ENCODE data around the gene ASCC1. TPM values are rescaled to one million over a fixed set of nuclear protein-coding genes. Genes with fewer than 3 reads are reported as not detected.
A peak's percentile ranks its signal among the peaks of the same experiment; 100 is the strongest.

Gene ASCC1
- total RNA-seq, 2 donors from 2014 or later, result 15.2 to 30.3 TPM

DNA sequence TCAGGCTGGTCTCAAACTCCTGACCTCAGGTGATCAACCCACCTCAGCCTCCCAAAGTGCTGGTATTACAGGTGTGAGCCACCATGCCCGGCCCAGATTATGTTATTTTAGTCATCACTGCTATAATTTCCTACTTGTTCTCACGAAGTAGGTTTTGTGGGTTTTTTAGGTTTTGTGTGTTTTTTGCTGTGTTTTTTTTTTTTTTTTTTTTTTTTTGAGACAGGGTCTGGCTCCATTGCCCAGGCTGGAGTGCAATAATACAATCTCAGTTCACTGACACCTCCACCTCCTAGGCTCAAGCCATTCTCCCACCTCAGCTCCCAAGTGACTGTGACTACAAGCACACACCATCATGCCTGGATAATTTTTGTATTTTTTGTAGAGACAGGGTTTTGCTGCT, 21.1 kb downstream of the ASCC1 start:
- H3K36me3 ChIP-seq, result peaks cover 20% of the 10 kb centered on the region
- ATAC-seq (ENCODE audit: insufficient number of reproducible peaks, low FRiP score, low read depth), result no peak

DNA sequence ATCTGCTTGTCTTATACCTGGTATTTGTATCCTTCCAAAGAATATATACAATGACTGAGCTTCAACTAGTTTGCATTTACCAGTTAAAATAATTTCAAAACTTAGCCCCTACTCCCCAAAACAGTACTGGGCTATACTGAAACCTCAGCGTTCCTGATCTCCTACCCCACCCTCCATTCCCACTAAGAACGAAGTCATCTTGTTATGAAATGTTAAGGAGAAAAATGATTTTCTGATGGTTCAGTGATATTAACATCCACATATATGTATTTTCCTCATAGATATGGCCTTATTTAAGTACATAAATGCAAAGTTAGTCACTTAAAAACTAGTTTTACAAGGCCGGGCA, 29.1 kb downstream of the ASCC1 start:
- Histone ChIP-seq H3K36me3 (peaks cover 3% of the 10 kb centered on the region), H3K27ac (peak overlapping the region; percentile 27 to 47), H3K9me3 (no peaks in the 10 kb centered on the region), H3K27me3 (replicated peaks; ENCODE audit: insufficient read depth) (no peaks in the 10 kb centered on the region), H3K4me1 (ENCODE audit: control insufficient read depth in 1 of 2, low read depth in 2 of 2) (peaks cover 0 to 3% of the 10 kb centered on the region in 2 donors), H3K4me3 (peak overlapping the region; percentile 9)
- ATAC-seq (ENCODE audit: insufficient number of reproducible peaks, low FRiP score, low read depth), result no peak
- TF ChIP-seq, protein P1, sequence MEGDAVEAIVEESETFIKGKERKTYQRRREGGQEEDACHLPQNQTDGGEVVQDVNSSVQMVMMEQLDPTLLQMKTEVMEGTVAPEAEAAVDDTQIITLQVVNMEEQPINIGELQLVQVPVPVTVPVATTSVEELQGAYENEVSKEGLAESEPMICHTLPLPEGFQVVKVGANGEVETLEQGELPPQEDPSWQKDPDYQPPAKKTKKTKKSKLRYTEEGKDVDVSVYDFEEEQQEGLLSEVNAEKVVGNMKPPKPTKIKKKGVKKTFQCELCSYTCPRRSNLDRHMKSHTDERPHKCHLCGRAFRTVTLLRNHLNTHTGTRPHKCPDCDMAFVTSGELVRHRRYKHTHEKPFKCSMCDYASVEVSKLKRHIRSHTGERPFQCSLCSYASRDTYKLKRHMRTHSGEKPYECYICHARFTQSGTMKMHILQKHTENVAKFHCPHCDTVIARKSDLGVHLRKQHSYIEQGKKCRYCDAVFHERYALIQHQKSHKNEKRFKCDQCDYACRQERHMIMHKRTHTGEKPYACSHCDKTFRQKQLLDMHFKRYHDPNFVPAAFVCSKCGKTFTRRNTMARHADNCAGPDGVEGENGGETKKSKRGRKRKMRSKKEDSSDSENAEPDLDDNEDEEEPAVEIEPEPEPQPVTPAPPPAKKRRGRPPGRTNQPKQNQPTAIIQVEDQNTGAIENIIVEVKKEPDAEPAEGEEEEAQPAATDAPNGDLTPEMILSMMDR (IDR thresholded peaks at IDR 0.05), result no peak
- no peak for DNase-seq (ENCODE audit: low spot score)

More for the DNA sequence above, 21.1 kb downstream of the ASCC1 start:
- no peaks in the 10 kb centered on the region for H3K4me1 ChIP-seq (ENCODE audit: control insufficient read depth in 1 of 2, low read depth in 2 of 2)
- DNase-seq (ENCODE audit: low spot score), result no peak
- no peaks in the 10 kb centered on the region for H3K27me3 ChIP-seq (replicated peaks; ENCODE audit: insufficient read depth)
- H3K27ac ChIP-seq, result no peak overlapping the region
- TF ChIP-seq, protein P1 (IDR thresholded peaks at IDR 0.05), result no peak
- no peak overlapping the region for H3K4me3 ChIP-seq
- H3K9me3 ChIP-seq, result no peaks in the 10 kb centered on the region

DNA sequence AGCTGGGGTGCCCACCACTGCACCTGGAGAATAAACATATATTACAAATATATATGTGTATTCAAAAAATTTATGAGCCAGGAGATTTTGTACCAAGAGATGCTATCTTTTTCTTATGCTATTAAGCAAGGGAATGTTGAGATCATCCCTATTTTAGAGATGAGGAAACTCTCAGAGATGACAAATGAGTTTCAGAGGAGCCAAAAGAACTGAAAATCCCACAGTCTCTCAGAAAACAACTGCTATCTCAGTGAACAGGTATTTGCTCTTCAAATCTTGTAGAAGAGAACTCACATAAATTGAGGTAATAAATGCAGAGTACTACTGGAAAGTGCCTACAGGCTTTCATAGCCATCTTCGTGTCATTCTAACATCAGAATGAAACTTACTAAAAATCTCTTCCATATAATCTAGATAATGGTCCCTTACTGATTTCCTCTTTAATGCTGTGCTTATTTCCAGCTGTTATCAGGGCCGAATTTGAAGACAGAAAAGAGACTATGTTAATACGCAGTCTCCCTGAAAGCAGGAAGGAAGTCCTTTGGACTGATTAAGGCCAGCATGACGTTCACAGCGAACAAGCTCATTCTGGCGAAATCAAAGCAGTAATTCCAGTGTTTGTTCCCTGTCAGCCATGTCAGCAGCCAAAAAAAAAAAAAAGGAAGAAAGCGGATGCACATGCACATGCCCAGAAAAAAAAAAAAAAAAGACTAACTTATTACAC, 29.7 kb downstream of the ASCC1 start:
- Histone ChIP-seq H3K27ac (peak overlapping the region; percentile 24 to 47), H3K4me1 (ENCODE audit: control insufficient read depth in 1 of 2, low read depth in 2 of 2) (peaks cover 0 to 3% of the 10 kb centered on the region in 2 donors), H3K4me3 (peak overlapping the region; percentile 9), H3K27me3 (replicated peaks; ENCODE audit: insufficient read depth) (no peaks in the 10 kb centered on the region), H3K9me3 (no peaks in the 10 kb centered on the region), H3K36me3 (peaks cover 3% of the 10 kb centered on the region)
- no peak for DNase-seq (ENCODE audit: low spot score)
- TF ChIP-seq, protein P1 (IDR thresholded peaks at IDR 0.05), result no peak
- no peak for ATAC-seq (ENCODE audit: insufficient number of reproducible peaks, low FRiP score, low read depth)

DNA sequence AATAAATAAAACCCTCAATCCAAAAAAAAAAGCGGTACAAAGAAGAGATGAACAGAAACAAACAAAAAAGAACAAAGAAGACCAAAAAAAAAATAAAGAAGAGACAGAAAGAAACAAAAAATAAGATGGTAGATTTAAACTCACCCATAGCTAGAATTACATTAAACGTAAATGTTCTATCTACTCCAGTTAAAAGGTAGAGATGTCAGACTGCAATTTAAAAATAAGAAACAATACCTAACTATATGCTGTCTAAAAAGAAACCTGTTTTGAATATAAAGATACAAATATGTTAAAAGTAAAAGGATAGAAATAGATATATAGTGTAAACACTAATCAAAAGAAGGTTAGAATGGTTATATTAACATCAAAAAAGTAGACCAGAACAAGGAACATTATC, 31.9 kb downstream of the ASCC1 start:
- H3K27me3 ChIP-seq (replicated peaks; ENCODE audit: insufficient read depth), result no peaks in the 10 kb centered on the region
- no peaks in the 10 kb centered on the region for H3K9me3 ChIP-seq
- H3K27ac ChIP-seq, result no peak overlapping the region
- no peaks in the 10 kb centered on the region for H3K36me3 ChIP-seq
- ATAC-seq (ENCODE audit: insufficient number of reproducible peaks, low FRiP score, low read depth), result no peak
- no peak overlapping the region for H3K4me3 ChIP-seq
- no peak for DNase-seq (ENCODE audit: low spot score)
- peaks cover 0 to 3% of the 10 kb centered on the region in 2 donors for H3K4me1 ChIP-seq (ENCODE audit: control insufficient read depth in 1 of 2, low read depth in 2 of 2)
- TF ChIP-seq, protein P1 (IDR thresholded peaks at IDR 0.05), result no peak

DNA sequence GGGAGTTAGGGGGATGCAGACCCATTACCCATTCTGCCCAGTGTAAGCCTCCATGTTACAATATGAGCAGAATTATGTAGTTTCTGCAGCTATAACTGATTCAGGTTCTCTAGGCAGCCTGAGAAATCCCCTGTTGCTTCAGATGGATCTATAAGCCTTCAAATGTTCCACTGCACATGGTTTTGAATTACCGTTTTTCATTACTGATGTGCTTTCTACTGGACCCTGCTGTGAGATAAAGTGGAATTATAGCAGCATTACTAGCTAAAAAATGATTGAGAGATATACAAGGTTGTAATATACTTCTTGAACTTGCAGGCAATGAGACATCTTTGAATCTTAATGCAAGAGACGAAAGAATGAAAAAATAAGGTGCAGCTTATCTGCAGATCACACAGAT, 38.6 kb downstream of the ASCC1 start:
- TF ChIP-seq, protein P1 (IDR thresholded peaks at IDR 0.05), result no peak
- Histone ChIP-seq H3K36me3 (no peaks in the 10 kb centered on the region), H3K27ac (no peak overlapping the region), H3K4me3 (no peak overlapping the region), H3K27me3 (replicated peaks; ENCODE audit: insufficient read depth) (no peaks in the 10 kb centered on the region), H3K9me3 (no peaks in the 10 kb centered on the region), H3K4me1 (ENCODE audit: control insufficient read depth in 1 of 2, low read depth in 2 of 2) (peaks cover 11 to 13% of the 10 kb centered on the region in 2 donors)
- ATAC-seq (ENCODE audit: insufficient number of reproducible peaks, low FRiP score, low read depth) (no peak), DNase-seq (ENCODE audit: low spot score) (no peak)
